GM18909 (cell line): Measurements from ENCODE around the gene SNRNP40.

Experiments used
- ATAC-seq: cut with Tn5 transposase; IDR thresholded peaks from one replicate; pipeline ENCODE4 v1.9.1; 2021; ENCODE audit warnings: mild to moderate bottlenecking; ENCODE audit not compliant: unreplicated experiment, poor library complexity

Gene SNRNP40

DNA sequence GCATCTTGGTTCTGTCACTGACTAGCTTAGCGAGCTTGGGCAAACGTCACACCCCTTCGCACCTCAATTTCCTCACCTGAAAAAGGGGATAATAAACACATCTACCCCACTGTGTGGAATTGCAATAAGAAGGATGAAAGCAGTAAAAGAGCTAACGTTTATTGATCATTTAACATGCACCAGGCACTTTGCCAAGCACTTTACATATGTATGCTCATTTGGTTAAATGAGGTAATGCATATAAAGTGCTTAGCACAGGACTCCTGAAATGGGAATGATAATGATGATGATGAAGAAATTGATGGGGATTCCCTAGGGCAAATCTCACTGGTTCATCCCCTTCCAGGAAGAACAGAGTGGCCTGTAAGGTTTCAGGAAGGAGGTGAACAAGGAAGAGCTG is 61.7 kb downstream of the SNRNP40 start:
- ATAC-seq, result no peak

DNA sequence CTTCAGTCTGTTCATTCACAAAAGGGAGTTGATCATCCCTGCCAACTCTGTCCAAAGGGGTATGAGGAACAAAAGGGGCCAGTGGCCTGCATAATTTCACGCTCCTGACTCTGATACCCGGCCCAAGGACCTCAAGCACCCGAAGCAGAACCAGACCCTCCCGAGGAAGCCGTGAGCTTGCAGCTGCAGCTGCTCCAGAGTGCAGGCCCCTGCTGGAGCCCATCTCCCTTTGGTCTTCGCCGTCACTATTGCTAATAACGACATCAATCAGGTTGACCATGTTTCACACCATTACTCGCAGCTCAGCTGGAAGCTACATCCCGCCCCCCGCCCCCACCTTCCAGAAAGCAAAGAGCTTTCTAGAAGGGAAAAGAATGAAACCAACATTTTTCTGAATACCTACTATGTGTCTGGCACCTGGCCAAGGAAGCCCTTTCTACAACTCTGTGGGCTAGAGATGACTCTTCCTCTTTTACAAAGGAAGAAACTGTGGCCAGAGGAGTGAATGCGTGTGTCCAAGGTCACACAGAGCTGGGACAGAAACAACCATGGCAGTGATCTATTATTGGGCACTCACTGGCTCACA is 62.4 kb downstream of the SNRNP40 start:
- no peak for ATAC-seq

DNA sequence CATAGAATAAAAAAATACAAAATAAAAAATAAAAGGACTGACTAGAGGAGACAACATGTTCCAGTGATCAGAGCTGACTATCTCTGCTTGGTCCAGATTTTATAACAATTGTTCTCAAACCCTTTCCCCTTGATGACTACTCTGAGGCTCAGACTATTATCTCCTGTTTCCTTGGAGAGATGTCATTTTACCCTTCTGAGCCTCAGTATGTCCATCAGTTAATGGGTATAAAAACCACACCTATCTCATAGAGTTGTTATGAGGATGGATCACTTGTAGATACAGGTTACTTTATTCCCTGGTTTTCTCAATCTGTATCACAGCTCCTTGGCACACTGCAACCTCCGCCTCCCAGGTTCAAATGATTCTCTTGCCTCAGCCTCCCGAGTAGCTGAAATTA is 63.9 kb downstream of the SNRNP40 start:
- no peak for ATAC-seq

DNA sequence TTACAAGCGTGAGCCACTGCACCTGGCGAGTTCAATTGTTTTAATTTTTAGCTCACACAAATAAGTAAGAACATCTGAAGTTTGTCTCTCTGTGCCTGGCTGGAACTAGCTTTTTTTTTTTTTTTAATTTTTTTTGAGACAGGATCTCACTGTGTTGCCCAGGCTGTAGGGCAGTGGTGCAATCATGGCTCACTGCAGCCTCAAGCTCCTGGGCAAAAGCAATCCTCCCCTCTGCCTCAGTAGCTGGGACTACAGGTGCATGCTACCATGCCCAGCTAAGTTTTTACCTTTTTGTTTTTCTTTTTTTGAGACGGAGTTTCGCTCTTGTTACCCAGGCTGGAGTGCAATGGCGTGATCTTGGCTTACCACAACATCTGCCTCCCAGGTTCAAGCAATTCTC is 64.8 kb downstream of the SNRNP40 start:
- ATAC-seq, result no peak

DNA sequence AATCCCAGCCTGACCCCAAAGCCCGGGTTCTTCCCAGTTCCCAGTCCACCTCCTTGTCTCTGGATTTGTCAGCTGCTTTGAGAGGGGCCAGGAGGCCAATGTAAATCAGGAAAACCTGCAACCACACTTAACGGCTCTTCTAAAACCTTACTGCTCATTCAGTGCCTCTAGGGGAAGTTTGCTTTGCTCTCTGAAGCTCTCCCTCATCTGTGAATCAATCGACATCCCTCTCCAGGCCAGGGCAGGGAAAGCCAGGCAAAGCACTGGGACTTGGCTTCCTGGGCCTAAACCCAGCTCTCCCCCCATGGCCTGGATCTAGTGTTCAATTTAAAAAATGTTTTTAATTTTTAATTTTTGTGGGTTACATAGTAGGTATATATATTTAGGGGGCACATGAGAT is 66.2 kb downstream of the SNRNP40 start:
- ATAC-seq, result no peak

DNA sequence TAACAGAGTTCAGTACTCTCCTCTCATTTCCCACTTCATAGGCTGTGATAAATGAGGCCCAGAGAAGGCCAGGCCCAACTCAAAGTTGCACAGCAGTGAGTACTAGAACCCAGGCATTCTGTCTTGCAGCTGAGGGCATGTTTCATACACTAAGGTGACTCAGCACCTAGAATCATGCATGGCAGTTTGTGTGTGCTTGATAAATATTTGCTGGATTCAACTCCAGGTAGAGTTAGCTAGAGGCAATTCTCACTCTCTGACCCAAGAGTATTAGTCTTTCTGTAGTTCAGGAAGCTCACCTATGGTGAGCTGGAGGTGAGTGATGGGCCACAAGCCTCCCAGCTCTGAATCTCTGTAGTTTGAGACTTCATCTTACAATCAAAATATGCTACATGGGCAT is 67.6 kb downstream of the SNRNP40 start:
- no peak for ATAC-seq

DNA sequence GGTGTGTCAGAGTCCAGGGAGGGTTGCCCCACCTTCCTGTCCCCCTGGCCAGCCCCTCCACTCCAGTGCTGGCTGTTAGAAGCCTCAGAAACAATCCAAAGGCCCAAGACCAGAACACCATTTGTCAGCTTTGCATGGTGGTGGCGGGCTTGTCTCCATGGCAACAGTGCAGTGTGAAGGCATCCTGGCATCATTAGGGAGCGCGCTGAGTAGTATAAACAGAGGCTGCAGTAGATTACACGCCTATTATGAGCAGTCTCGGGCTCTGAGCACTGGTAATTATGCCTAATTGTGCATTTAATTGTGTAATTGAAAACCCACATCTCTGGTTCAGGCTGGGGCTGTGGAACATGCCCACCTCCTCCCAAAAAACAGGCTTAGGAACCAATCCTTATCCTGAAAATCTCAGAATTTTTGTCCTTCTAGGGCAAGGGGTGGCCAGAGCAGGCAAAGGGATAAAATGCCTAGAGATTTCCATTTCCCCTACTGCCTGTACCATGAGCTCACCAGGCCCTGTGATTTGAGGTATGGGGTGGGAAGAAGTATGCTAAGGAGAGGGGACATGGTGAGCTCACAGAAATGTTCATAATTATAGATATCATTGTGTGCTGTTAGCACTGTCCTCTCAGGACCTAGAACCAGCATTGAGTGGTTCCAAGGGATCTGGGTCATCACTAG is 68.6 kb downstream of the SNRNP40 start:
- ATAC-seq, result no peak

DNA sequence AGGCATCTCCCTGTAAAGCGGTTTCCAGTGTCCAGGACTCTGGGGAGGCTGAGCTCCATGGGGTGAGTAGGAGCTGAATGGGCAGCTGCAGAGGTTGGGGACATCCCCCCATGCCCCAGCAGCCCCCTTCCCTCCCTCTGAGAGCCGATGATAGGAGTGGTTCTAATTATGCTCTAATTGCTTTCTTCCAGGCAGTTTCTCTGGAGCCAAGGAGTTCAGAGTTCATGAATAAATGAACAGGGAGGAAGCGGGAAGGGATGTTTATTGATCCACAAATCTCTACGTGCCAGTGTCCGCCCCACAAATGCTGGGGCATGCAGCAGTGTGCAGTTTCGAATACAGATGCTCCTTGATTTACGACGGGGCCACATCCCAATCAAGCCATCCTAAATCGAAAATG is 72.5 kb downstream of the SNRNP40 start:
- ATAC-seq, result no peak

DNA sequence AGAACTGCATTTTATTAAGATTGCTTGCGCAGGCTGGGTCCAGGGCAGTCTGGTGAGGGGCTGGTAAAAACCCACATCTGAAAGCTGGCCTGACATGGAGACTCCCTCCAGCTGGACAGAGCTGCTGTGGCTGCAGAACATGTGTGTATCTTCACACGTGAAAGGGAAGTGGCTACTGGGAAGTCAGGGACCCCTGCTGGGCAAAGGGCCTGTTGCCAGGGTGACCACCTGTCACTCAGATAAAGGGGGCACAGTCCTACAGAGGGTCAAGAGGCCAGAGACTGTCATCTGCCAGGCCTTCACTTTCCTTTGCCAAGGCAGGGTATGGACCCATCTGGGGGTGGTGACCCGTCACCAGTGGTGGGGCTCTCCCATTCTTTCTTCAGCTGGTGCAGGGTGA is 74.4 kb downstream of the SNRNP40 start:
- ATAC-seq, result no peak

DNA sequence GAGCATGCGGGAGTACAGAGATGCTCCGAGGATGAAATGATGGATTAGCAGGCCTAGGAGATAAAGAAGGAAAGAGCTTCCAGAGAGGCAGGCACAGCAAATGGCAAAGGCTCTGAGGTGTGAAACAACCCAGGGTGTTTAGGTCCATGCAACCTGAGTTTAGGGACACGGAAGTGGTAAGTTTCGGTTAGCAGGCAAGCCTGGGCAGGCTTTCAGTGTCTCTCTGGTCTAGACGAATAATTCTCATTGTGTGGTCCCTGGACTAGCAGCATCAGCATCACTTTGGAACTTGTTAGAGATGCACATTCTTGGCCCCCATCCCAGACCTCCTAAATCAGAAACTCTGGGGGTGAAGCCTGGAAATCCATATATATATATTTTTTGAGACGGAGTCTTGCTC is 75.5 kb downstream of the SNRNP40 start:
- no peak for ATAC-seq

DNA sequence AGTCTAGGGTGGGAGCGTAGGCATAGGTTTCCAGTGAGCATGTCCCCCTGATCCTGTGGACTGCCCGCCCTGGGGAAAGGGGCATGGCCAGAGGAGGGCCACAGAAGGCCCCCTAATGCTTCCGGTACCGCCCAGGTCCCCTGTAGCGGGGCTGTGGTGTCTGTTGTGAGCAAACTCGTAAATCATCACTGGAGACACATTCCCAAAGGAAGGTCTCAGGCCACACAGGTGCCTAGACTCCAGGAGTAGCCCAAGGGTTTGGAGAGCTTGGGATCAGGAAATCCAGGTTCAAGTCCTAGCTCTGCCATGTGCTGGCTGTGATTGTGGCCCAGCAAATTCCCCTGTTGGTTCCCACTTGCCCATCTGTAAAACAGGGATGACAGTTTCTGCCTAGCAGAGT is 77.1 kb downstream of the SNRNP40 start:
- ATAC-seq, result no peak

DNA sequence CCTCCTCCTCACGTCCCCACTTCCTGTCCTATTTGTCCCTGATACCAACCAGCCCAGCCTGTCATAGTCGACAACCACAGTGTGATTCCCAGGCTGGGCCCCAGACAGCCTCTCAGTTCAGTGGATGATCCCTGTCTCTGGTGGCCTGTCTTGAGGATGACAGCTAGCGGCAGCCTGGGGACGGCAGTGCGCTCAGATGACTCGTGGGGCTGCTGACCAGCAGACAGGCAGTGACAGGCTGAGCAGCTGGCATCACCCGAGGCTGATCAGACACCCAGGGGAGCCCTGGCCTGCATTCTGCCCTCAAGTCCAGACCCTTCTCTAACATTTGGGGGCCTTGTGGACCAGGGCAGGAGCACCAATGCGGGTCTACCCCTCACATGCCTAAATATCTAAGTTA is 77.9 kb downstream of the SNRNP40 start:
- no peak for ATAC-seq

DNA sequence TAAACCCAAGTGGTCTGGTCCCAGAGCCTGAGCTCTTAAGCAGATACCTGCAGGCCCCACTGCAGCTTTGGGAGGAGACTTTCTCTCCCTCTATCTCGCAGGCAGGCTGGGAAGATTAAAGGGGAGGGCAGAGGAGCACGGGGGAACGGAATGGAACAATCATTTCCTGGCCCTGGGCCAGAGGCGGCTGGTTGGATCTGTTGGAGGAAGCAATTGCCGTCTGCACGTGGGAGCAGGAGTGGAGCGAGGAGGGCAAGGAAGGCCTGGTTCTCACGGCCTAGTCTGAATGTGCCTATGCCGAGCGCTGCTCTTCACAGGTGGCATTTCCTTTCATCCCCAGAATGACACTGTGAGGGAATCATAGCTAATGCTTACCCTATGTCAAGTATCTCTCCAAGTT is 80.6 kb downstream of the SNRNP40 start:
- no peak for ATAC-seq

DNA sequence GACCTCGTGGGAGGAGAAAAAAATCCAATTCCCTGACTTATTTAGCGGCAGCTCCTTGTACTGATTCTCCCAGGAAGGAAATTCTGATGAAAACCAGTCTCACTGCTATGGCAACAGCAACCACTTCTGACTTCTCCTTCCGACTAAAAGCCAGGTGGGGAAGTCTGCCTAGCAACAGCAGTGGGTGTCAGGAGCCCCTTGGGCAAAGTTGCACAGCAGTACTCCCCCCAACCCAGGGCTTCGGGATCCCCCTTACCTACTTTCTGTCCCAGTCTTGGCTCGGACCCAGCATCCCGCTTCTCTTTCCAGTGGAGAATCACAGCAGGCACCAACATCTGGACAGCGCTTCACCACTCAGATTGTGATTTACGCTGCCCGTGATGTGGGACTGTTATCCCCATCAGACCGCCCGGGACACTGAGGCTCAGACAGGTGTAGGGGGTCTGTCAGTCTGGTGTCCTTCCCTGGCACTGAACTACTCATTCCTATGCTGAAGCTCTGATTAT is 81.5 kb downstream of the SNRNP40 start:
- ATAC-seq, result no peak

DNA sequence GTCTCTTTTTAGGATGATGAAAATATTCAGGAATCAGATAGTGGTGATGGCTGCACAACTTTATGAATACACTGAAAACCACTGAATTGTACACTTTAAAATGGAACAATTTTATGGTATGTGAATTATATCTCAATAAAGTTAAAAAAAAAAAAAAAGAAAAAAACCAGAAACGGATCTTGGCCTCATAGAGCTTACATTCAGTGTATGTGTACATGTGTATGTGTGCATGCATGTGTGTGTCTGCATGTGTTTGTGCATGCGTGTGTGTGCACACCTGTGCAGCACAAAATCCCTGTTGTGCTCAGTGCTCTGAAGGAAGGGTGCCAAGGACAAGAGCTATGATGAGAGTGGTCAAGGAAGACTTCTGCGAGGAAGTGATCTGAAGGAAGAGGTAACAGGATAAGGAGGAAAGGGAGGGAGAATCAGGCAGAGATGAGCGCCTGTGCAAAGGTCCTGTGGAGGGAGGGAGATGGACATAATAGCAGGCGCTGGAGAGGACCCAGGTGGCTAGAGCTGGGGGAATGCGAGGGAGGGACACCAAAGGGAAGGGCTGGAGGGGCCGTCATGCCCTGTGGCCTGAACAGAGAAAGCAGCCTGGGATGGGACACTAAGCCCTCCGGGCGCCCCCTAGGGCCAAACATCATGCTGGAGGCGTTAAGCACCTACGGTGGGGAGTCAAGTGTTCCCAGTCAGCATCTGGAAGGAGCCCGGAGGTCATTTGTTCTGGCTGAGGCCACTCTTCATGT is 82.1 kb downstream of the SNRNP40 start:
- no peak for ATAC-seq
